BE2C (cell line): Measurements from ENCODE around the gene OTOP3.

Experiments used
- DNase-seq: peaks from one replicate; pipeline ENCODE4 v3.0.0-alpha.2; 2020
- H3K27me3 ChIP-seq: fragments of 250-450 bp; sonication (Bioruptor Pico); 2 replicates; pipeline ENCODE4 v1.5.1; 2020; ENCODE audit warnings: mild to moderate bottlenecking
- H3K36me3 ChIP-seq: fragments of 250-450 bp; sonication (Bioruptor Pico); 2 replicates; pipeline ENCODE4 v1.5.1; 2020; ENCODE audit warnings: mild to moderate bottlenecking
- H3K4me1 ChIP-seq: fragments of 250-450 bp; sonication (Bioruptor Pico); 2 replicates; pipeline ENCODE4 v1.5.1; 2020
- H3K4me3 ChIP-seq: 2 replicates; pipeline ENCODE4 v1.5.1; 2011; ENCODE audit warnings: low read depth, low read length
- H3K9me3 ChIP-seq: fragments of 250-450 bp; sonication (Bioruptor Pico); 2 replicates; pipeline ENCODE4 v1.5.1; 2020
- TF ChIP-seq, protein P1 (sequence below): IDR thresholded peaks from 2 replicates; pipeline ENCODE4 v1.5.1; 2012; ENCODE audit warnings: mild to moderate bottlenecking, low read depth, low read length

OTOP3 gene

DNA sequence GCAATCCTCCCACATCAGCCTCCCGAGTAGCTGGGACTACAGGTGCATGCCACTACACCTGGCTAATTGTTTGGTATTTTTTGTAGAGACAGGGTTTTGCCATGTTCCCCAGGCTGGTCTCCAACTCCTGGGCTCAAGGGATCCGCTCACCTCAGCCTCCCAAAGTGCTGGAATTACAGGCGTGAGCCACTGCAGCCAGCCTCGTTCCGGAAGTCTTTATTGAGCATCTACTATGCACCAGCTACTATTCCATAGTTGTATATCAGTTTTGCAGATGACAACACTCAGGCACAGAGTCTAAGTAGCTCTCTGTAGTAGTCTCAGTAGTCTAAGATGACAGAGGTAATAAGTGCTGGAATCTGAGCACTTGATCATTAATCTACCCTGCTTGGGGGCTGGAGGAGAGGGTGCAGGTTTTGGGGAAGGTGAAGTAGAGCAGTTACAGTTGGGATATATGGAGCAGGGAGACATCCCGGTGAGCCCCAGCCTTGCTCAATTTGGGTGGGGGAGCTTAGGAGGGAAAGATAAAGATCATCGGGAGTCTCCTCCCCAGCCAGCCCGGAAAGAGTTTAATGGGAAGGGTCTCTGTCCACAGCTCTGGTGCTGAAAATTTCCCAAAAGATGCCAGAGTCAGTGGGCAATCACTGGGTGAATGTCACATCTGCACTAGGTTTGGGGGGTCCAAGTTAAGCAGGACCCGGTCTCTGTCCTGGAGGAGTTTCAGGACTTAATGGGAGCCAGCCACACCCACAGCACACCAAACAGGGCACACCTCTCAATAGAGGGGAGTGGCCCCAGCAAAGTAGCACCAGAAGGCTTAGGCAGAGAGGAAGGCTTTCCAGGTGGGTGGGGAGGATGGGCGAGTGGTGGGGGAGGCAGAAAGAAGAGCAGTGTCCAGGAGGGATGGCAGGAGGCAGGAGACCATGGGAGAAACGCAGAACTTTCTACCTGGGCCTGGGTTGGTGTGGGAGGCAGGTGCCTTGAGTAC is 1.7 kb downstream of the OTOP3 start:
- TF ChIP-seq, protein P1, sequence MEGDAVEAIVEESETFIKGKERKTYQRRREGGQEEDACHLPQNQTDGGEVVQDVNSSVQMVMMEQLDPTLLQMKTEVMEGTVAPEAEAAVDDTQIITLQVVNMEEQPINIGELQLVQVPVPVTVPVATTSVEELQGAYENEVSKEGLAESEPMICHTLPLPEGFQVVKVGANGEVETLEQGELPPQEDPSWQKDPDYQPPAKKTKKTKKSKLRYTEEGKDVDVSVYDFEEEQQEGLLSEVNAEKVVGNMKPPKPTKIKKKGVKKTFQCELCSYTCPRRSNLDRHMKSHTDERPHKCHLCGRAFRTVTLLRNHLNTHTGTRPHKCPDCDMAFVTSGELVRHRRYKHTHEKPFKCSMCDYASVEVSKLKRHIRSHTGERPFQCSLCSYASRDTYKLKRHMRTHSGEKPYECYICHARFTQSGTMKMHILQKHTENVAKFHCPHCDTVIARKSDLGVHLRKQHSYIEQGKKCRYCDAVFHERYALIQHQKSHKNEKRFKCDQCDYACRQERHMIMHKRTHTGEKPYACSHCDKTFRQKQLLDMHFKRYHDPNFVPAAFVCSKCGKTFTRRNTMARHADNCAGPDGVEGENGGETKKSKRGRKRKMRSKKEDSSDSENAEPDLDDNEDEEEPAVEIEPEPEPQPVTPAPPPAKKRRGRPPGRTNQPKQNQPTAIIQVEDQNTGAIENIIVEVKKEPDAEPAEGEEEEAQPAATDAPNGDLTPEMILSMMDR = no peak
- H3K4me3 ChIP-seq = no peak overlapping the region
- DNase-seq = no peak
- H3K4me1 ChIP-seq = no peaks in the 10 kb centered on the region
- H3K27me3 ChIP-seq = peaks cover 64% of the 10 kb centered on the region
- no peaks in the 10 kb centered on the region for H3K9me3 ChIP-seq
- H3K36me3 ChIP-seq = no peaks in the 10 kb centered on the region

DNA sequence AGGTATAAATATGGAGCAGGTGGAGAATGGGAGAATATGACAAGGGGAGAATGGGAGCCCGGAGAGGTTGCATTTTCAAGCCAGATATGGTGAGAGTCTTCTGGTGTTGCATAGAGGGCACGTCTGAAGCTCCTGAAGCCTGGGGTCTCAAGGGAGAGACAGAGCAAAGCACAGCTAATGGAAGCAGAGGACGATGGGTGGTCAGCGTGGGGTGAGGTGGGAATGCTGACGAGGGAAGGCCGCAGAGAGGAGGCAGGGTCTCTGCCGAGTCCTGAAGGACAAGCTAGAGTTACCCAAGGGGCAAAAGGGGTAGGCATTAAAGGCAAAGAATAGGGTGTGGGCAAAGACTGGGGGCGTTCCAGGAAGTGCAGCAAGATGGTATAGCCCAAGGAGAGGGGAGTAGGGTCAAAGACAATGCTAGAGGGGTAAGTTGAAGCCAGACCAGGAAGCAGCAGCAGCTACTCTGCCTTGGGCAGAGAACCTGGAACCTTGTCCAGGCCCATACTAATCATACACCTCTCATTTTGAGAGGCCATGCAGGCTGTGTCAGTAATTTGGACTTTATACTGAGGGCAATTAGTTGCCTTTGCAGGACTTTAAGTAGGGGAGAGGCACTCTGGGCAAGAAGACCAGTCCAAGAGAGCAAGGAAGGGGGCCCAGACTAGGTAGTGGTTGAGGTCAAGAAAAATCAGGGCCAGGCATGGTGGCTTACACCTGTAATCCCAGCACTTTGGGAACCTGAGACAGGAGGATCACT is 2.7 kb downstream of the OTOP3 start:
- Histone ChIP-seq H3K27me3 (peaks cover 74% of the 10 kb centered on the region), H3K9me3 (no peaks in the 10 kb centered on the region), H3K4me3 (no peak overlapping the region), H3K4me1 (no peaks in the 10 kb centered on the region), H3K36me3 (no peaks in the 10 kb centered on the region)
- TF ChIP-seq, protein P1 = no peak
- DNase-seq = no peak

DNA sequence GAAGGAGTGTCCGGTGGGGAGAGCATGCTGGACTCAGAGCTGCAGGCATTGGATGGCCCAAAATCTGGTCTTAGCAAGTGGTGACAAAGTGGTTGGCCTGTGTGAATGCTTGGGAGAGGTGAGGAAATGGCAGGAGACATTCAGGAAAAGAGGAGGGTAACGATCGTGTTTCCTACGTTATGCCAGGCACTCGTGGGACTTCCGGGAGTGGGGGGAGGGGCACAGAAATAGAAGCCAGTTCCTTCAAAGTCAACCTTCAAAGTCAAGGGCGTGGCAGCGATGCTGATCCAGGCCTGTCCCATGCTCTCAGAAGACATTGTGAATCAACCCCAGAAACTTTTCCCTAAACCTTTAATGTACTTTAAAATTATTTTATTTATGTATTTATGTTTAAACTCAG is 3.8 kb downstream of the OTOP3 start:
- Histone ChIP-seq H3K9me3 (no peaks in the 10 kb centered on the region), H3K4me3 (no peak overlapping the region), H3K27me3 (peaks cover 82% of the 10 kb centered on the region), H3K36me3 (no peaks in the 10 kb centered on the region), H3K4me1 (no peaks in the 10 kb centered on the region)
- no peak for DNase-seq
- TF ChIP-seq, protein P1 = no peak

DNA sequence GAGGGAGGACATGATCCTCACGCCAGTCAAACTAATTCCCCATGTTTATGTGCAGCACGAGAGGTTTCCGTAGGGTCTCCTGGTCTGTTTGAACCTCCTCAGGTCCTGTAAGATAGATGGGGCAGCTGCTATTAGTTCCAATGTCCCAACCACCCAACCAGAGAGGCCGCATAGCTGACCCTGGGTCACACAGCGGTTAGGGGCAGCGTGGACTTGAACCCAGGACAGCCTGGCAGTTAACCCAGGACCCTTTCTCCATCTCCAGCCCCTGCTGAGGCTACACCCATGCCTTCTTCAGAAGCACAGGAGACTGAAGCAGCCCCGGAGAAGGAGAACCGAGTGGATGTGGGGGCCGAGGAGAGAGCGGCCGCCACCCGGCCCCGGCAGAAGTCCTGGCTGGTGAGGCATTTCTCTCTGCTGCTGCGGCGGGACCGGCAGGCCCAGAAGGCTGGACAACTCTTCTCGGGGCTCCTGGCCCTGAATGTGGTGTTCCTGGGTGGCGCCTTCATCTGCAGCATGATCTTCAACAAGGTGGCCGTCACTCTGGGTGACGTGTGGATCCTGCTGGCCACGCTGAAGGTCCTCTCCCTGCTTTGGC is 5.5 kb downstream of the OTOP3 start:
- H3K36me3 ChIP-seq = no peaks in the 10 kb centered on the region
- no peaks in the 10 kb centered on the region for H3K9me3 ChIP-seq
- H3K27me3 ChIP-seq = peaks cover 78% of the 10 kb centered on the region
- no peak overlapping the region for H3K4me3 ChIP-seq
- no peaks in the 10 kb centered on the region for H3K4me1 ChIP-seq
- TF ChIP-seq, protein P1 = no peak
- DNase-seq = no peak

DNA sequence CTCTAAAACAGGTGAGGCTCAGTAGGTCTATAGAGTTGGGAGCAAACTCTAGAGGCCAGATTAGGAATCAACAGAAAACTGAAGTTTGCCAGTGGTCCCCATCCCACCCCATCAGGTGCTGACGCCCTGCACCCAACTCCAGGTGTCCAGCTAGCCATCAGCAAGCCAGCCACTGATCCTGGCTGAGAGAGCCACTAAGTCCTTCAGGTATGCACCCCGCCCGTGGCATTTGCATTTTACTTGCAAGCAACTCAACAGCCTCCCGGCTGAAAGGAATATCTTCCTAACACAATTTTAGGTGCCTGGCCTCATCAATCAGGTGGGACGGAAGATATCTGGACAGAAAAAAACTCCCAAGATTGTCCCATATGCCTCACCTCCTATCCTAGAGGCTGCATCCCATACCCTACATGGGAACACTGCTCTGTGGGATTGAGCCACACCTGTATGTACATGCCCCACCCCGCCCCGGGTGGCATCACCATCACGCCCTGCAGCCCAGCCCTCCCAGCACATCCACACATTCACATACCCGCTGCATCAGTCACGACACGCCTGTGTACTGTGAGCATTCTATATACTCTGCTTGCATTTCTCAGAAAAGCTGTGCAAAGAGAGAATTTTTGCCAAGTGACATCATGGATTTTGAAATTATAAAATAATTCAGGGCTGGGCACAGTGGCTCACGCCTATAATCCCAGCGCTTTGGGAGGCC is 8.3 kb downstream of the OTOP3 start:
- TF ChIP-seq, protein P1 = no peak
- no peak for DNase-seq
- Histone ChIP-seq H3K4me3 (no peak overlapping the region), H3K4me1 (no peaks in the 10 kb centered on the region), H3K9me3 (no peaks in the 10 kb centered on the region), H3K36me3 (no peaks in the 10 kb centered on the region), H3K27me3 (peaks cover 58% of the 10 kb centered on the region)
